Panc1 (cell line): ENCODE data around the gene TBC1D17. TPM values are rescaled to one million over a fixed set of nuclear protein-coding genes. Genes with fewer than 3 reads are reported as not detected.

Experiments
- ATAC-seq: fragments of 200-7000 bp; cut with Tn5 transposase; 2 replicates; pipeline ENCODE4 v1.9.1; 2020; ENCODE audit warnings: mild to moderate bottlenecking, moderate library complexity
- BruUV-seq: library from RNA; stranded (reverse); fragments of 400-500 nt; replicated peaks from 2 replicates; lab custom pipeline; 2021; lab: Mats Ljungman, UMichigan
- CTCF ChIA-PET: fragments of 300-600 bp; sonication (Branson Sonifier 250); formaldehyde crosslinking; loops from one replicate; lab custom pipeline; 2022; ENCODE audit warnings: antibody characterized with exemption; lab: Charles Lee
- POLR2A ChIA-PET: fragments of 300-600 bp; sonication (Branson Sonifier 250); formaldehyde crosslinking; loops from one replicate; lab custom pipeline; 2022; ENCODE audit warnings: antibody characterized with exemption; lab: Charles Lee
- DNase-seq: peaks from one replicate; pipeline ENCODE4 v3.0.0-alpha.2; 2010; ENCODE audit warnings: low read depth, low spot score
- H3K27ac ChIP-seq: 2 replicates; pipeline ENCODE4 v1.5.1; 2011; ENCODE audit warnings: mild to moderate bottlenecking, low read length, inconsistent platforms
- H3K27me3 ChIP-seq: fragments of 200-500 bp; sonication (Bioruptor generic); 2 replicates; pipeline ENCODE4 v1.6.0; 2014; ENCODE audit warnings: low read length, inconsistent platforms; ENCODE audit not compliant: control insufficient read depth, insufficient read depth
- H3K36me3 ChIP-seq: fragments of 200-500 bp; sonication (Bioruptor generic); 2 replicates; pipeline ENCODE4 v1.5.1; 2014; ENCODE audit warnings: inconsistent platforms, mild to moderate bottlenecking, low read length, moderate library complexity; ENCODE audit not compliant: control insufficient read depth, insufficient read depth
- H3K4me1 ChIP-seq: 2 replicates; pipeline ENCODE4 v1.5.1; 2011; ENCODE audit warnings: inconsistent platforms, mild to moderate bottlenecking, low read length, moderate library complexity; ENCODE audit not compliant: control insufficient read depth, insufficient read depth
- H3K4me3 ChIP-seq, 2 experiments: 2 replicates each; pipeline ENCODE4 v1.5.1; 2011 to 2012; ENCODE audit warnings: low read depth in 2 of 2, low read length in 2 of 2, mild to moderate bottlenecking in 2 of 2, inconsistent platforms in 1 of 2, moderate library complexity in 1 of 2
- H3K9me3 ChIP-seq: fragments of 200-500 bp; sonication (Bioruptor generic); 2 replicates; pipeline ENCODE4 v1.5.1; 2014; ENCODE audit warnings: low read depth, mild to moderate bottlenecking, inconsistent platforms, low read length, moderate library complexity; ENCODE audit not compliant: control insufficient read depth, insufficient read depth
- POLR2AphosphoS5 ChIP-seq: IDR thresholded peaks from 2 replicates; pipeline ENCODE4 v1.6.1; 2012; ENCODE audit warnings: mild to moderate bottlenecking, low read depth, low read length, moderate library complexity
- REST ChIP-seq, 2 experiments: IDR thresholded peaks; 2 replicates each; pipeline ENCODE4 v1.6.1; 2011 to 2012; ENCODE audit warnings: low read depth in 2 of 2, control low read depth in 1 of 2, low read length in 1 of 2, mild to moderate bottlenecking in 1 of 2, moderate library complexity in 1 of 2; ENCODE audit not compliant: insufficient read depth in 1 of 2
- SIN3A ChIP-seq: IDR thresholded peaks from 2 replicates; pipeline ENCODE4 v1.6.1; 2012; ENCODE audit warnings: low read depth, mild to moderate bottlenecking, low read length, moderate library complexity, borderline replicate concordance; ENCODE audit not compliant: insufficient read depth
- TCF7L2 ChIP-seq: IDR thresholded peaks from 2 replicates; pipeline ENCODE4 v1.6.1; 2011; ENCODE audit warnings: mild to moderate bottlenecking, low read depth, low read length, inconsistent platforms
- in situ Hi-C: cut with HindIII; loops from 2 replicates; pipeline ENCODE4 v1.10.0; 2016; ENCODE audit warnings: low sequenced_read_pairs, low pct_unique_long_range_greater_than_20kb
- intact Hi-C: fragments of 100-400 bp; cut with micrococcal nuclease; formaldehyde crosslinking; loops from one replicate; pipeline ENCODE4 v1.10.0; 2022; ENCODE audit not compliant: unreplicated experiment
- total RNA-seq: library from RNA; stranded (reverse); gene quantifications from one replicate; pipeline ENCODE4 v1.2.1, GENCODE V29; 2021; ENCODE audit not compliant: unreplicated experiment
- TF ChIP-seq, protein P1 (sequence below): fragments of 450-650 bp; IDR thresholded peaks from 2 replicates; pipeline ENCODE4 v1.5.1; 2017; ENCODE audit warnings: mild to moderate bottlenecking

The TBC1D17 gene
- total RNA-seq, 1 experiment from 2014 or later = 43.2 TPM

DNA sequence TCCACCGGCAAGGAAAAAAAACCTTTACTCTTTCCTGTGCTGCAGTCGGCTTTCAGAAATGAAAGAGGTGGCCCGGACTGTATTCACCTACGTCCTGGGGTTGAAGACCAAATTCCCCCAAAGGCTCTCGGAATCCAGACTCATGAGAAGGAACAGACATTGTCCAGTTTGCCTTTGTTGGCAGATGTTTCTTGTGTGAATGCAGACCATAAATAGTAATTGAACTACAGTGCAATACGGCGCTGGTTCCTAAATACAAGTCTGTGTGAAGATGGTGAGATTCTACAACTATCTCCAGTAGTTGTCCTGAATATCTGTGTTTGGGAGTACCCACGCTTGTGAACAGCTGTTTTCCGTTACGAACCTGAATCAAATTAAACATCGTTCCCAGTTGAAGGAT, 37.8 kb upstream of the TBC1D17 start:
- in situ Hi-C loops = no loop called here
- Histone ChIP-seq H3K27ac (no peak overlapping the region), H3K9me3 (no peaks in the 10 kb centered on the region), H3K36me3 (no peaks in the 10 kb centered on the region; the same call in 1 of the 2 replicates), H3K4me1 (no peaks in the 10 kb centered on the region), H3K27me3 (no peaks in the 10 kb centered on the region), H3K4me3 (no peak overlapping the region)
- ChIA-PET POLR2A (interaction anchor here (0.5 kb wide), 1 partner anchor 20 kb away, joined by 5 read pairs; no protein-coding TSS in a partner anchor), CTCF (no interaction called here)
- TF ChIP-seq REST (IDR thresholded peaks at IDR 0.05; ENCODE audit: insufficient read depth in 1 of 2, low read depth in 2 of 2, low read length in 1 of 2) = no peak
- TF ChIP-seq, protein P1, sequence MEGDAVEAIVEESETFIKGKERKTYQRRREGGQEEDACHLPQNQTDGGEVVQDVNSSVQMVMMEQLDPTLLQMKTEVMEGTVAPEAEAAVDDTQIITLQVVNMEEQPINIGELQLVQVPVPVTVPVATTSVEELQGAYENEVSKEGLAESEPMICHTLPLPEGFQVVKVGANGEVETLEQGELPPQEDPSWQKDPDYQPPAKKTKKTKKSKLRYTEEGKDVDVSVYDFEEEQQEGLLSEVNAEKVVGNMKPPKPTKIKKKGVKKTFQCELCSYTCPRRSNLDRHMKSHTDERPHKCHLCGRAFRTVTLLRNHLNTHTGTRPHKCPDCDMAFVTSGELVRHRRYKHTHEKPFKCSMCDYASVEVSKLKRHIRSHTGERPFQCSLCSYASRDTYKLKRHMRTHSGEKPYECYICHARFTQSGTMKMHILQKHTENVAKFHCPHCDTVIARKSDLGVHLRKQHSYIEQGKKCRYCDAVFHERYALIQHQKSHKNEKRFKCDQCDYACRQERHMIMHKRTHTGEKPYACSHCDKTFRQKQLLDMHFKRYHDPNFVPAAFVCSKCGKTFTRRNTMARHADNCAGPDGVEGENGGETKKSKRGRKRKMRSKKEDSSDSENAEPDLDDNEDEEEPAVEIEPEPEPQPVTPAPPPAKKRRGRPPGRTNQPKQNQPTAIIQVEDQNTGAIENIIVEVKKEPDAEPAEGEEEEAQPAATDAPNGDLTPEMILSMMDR = no peak
- TF ChIP-seq SIN3A = no peak
- no peak for TF ChIP-seq TCF7L2
- TF ChIP-seq POLR2AphosphoS5 = no peak
- no TSS peak for BruUV-seq
- DNase-seq = no peak
- no peak for ATAC-seq
- intact Hi-C loops = no loop called here

GRCh38 chr19:49840321-49840720, 37.2 kb upstream of the TBC1D17 start:
- Histone ChIP-seq H3K27me3 (no peaks in the 10 kb centered on the region), H3K9me3 (no peaks in the 10 kb centered on the region), H3K4me3 (no peak overlapping the region), H3K36me3 (no peaks in the 10 kb centered on the region; the same call in 1 of the 2 replicates), H3K27ac (no peak overlapping the region), H3K4me1 (no peaks in the 10 kb centered on the region; the same call in 1 of the 2 replicates)
- in situ Hi-C loops = no loop called here
- intact Hi-C loops = no loop called here
- no TSS peak for BruUV-seq
- ChIA-PET CTCF (no interaction called here), POLR2A (interaction anchor here (0.5 kb wide), 1 partner anchor 21 kb away, joined by 5 read pairs; no protein-coding TSS in a partner anchor)
- DNase-seq (no peak), ATAC-seq (no peak)
- TF ChIP-seq TCF7L2 = no peak
- TF ChIP-seq, protein P1 = no peak
- no peak for TF ChIP-seq REST (IDR thresholded peaks at IDR 0.05; ENCODE audit: insufficient read depth in 1 of 2, low read depth in 2 of 2, low read length in 1 of 2)
- TF ChIP-seq SIN3A = no peak
- TF ChIP-seq POLR2AphosphoS5 = no peak
